HepG2 (cell line): ENCODE data around the gene MTHFD1L. TPM values are rescaled to one million over a fixed set of nuclear protein-coding genes. Genes with fewer than 3 reads are reported as not detected.

Experiments
- ARHGAP35 ChIP-seq: sonication (generic); formaldehyde crosslinking; IDR thresholded peaks from 2 replicates; pipeline ENCODE4 v1.9.0; 2022; ENCODE audit warnings: mild to moderate bottlenecking, inconsistent platforms, moderate library complexity, missing genetic modification reagents, borderline replicate concordance
- CEBPG ChIP-seq: IDR thresholded peaks from 2 replicates; pipeline ENCODE4 v1.6.1; 2016
- CENPX ChIP-seq: sonication (generic); formaldehyde crosslinking; IDR thresholded peaks from 2 replicates; pipeline ENCODE4 v1.9.0; 2021; ENCODE audit warnings: mild to moderate bottlenecking, missing genetic modification reagents, moderate library complexity
- FOSL2 ChIP-seq: sonication (generic); formaldehyde crosslinking; IDR thresholded peaks from 2 replicates; pipeline ENCODE4 v1.4.0; 2020; ENCODE audit warnings: missing genetic modification reagents
- FOXO1 ChIP-seq: sonication (generic); formaldehyde crosslinking; IDR thresholded peaks from 2 replicates; pipeline ENCODE4 v1.4.0; 2020; ENCODE audit warnings: missing genetic modification reagents
- HNRNPUL1 ChIP-seq: fragments of 200-400 bp; formaldehyde crosslinking; IDR thresholded peaks from 2 replicates; pipeline ENCODE4 v1.6.1; 2017; ENCODE audit warnings: low read depth, mild to moderate bottlenecking, low read length, moderate library complexity
- NBN ChIP-seq: fragments of 450-650 bp; conservative IDR thresholded peaks from 2 replicates; pipeline ENCODE4 v1.6.1; 2017
- SCMH1 ChIP-seq: sonication (generic); formaldehyde crosslinking; IDR thresholded peaks from 2 replicates; pipeline ENCODE4 v1.9.0; 2021; ENCODE audit warnings: missing genetic modification reagents, mild to moderate bottlenecking, borderline replicate concordance
- SMARCC2 ChIP-seq: fragments of 450-650 bp; IDR thresholded peaks from 2 replicates; pipeline ENCODE4 v1.6.1; 2017; ENCODE audit warnings: antibody characterized with exemption, mild to moderate bottlenecking
- SP1 ChIP-seq, 2 experiments: fragments of 450-650 bp in 1 of 2; sonication (generic) in 1 of 2; formaldehyde crosslinking in 1 of 2; IDR thresholded peaks; 2 replicates each; pipeline versions ENCODE4 v1.4.0 to v1.6.1; 2016 to 2020; ENCODE audit warnings: missing genetic modification reagents in 1 of 2
- STAT5B ChIP-seq: sonication (generic); formaldehyde crosslinking; IDR thresholded peaks from 2 replicates; pipeline ENCODE4 v1.4.0; 2020; ENCODE audit warnings: missing genetic modification reagents
- TCF7 ChIP-seq: sonication (generic); IDR thresholded peaks from 2 replicates; pipeline ENCODE4 v1.6.1; 2016; ENCODE audit warnings: antibody characterized with exemption, low read depth
- U2AF2 ChIP-seq: fragments of 200-400 bp; formaldehyde crosslinking; IDR thresholded peaks from 2 replicates; pipeline ENCODE4 v1.6.1; 2017; ENCODE audit warnings: low read depth, mild to moderate bottlenecking, low read length
- ZNF451 ChIP-seq: sonication (generic); formaldehyde crosslinking; IDR thresholded peaks from 2 replicates; pipeline ENCODE4 v1.5.0; 2020; ENCODE audit warnings: mild to moderate bottlenecking, missing genetic modification reagents
- ZNF749 ChIP-seq: sonication (generic); formaldehyde crosslinking; IDR thresholded peaks from 2 replicates; pipeline ENCODE4 v1.8.0; 2022; ENCODE audit warnings: mild to moderate bottlenecking, missing genetic modification reagents, moderate library complexity, borderline replicate concordance
- polyA plus RNA-seq, 8 experiments: library from polyadenylated mRNA; depleted of rRNA in 3 of 8; stranded (reverse) in 7 of 8; unstranded in 1 of 8; fragments of >200 nt; fragmentation: Illumina TruSeq in 4 of 8; extraction: Trizol in 4 of 8; gene quantifications; 2 replicates each; pipeline versions ENCODE4 v1.2.1 to v1.2.3, GENCODE V29; 2011 to 2016; ENCODE audit warnings: low read depth in 4 of 8, missing spikeins in 1 of 8, mixed read lengths in 1 of 8; ENCODE audit not compliant: insufficient read depth in 1 of 8
- total RNA-seq, 5 experiments: library from RNA; depleted of rRNA; stranded (reverse); fragments of >200 nt; fragmentation: Illumina TruSeq; extraction: Trizol; gene quantifications; 2 replicates each; pipeline ENCODE4 v1.2.3, GENCODE V29; 2016; ENCODE audit warnings: low read depth in 1 of 5
- TF ChIP-seq, protein P1 (sequence below): sonication (generic); formaldehyde crosslinking; IDR thresholded peaks from 2 replicates; pipeline ENCODE4 v1.9.0; 2022; ENCODE audit warnings: missing genetic modification reagents, mild to moderate bottlenecking, borderline replicate concordance
- TF ChIP-seq, protein P2 (sequence below): sonication (generic); formaldehyde crosslinking; IDR thresholded peaks from 2 replicates; pipeline ENCODE4 v1.4.0; 2020; ENCODE audit warnings: missing genetic modification reagents, borderline replicate concordance
- TF ChIP-seq, protein P3 (sequence below): sonication (generic); formaldehyde crosslinking; IDR thresholded peaks from 2 replicates; pipeline ENCODE4 v1.5.0; 2020; ENCODE audit warnings: missing genetic modification reagents, mild to moderate bottlenecking, borderline replicate concordance
- TF ChIP-seq, protein P4 (sequence below): sonication (generic); formaldehyde crosslinking; IDR thresholded peaks from 2 replicates; pipeline ENCODE4 v1.4.0; 2020; ENCODE audit warnings: mild to moderate bottlenecking, missing genetic modification reagents

The MTHFD1L gene
- total and polyA plus RNA-seq, 2 of the 13 experiments (the other 11 are each of a cell fraction or from before 2014, with no cell fraction given), result 24.0 to 39.6 TPM

DNA sequence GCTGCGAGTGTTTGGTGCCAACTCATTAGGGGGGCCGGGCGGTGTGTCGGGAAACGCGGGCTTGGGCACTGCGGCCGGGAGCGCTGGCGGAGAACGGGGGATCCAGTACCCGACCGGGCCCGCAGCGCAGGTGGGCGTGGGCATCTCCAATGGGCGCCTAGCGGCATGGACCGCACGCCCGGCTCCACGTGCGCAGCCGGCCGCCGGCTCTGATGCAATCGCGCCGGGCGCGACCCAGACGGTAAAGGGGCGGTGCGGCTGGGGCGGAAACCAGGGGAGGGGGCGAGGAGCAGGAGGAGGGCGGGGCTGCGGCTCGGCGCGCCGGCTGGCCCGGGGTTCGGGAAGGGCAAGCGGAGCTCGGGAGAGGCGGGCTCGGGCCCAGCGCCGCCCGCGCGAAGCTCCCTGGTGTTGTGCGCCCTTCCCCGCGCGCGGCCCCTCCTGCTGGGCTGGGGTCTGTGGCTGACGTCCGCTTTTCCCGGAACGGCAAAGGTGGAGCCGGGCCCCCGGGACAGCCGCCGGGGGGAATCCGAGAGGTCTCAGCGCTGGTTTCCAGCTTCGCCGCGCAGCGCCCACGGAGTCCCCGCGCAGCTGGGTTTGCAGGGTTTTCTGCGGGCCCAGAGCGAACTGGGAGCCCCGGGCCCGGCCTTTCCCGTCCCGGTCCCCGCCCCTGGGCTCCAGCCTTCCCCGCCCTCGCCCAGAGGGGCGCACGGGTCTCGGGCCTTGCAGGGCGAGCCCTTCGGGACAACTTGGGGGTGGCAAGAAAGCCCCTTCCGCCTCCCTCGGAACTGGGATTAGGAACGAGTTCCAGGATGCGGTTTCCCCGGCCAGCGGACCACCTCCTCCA, 867 bp downstream of the MTHFD1L start (continued):
- TF ChIP-seq, protein P1, sequence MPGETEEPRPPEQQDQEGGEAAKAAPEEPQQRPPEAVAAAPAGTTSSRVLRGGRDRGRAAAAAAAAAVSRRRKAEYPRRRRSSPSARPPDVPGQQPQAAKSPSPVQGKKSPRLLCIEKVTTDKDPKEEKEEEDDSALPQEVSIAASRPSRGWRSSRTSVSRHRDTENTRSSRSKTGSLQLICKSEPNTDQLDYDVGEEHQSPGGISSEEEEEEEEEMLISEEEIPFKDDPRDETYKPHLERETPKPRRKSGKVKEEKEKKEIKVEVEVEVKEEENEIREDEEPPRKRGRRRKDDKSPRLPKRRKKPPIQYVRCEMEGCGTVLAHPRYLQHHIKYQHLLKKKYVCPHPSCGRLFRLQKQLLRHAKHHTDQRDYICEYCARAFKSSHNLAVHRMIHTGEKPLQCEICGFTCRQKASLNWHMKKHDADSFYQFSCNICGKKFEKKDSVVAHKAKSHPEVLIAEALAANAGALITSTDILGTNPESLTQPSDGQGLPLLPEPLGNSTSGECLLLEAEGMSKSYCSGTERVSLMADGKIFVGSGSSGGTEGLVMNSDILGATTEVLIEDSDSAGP (CRISPR knock-in tag), result peak; percentile 89
- TF ChIP-seq HNRNPUL1 (peak; percentile 29; the same call in 1 of the 2 replicates), STAT5B (no peak), FOSL2 (peak; percentile 69), FOXO1 (CRISPR knock-in tag) (peak; percentile 49; the same call in 1 of the 2 replicates), SMARCC2 (no peak), SCMH1 (CRISPR knock-in tag) (no peak), CENPX (CRISPR knock-in tag) (no peak), ARHGAP35 (CRISPR knock-in tag) (no peak), CEBPG (CRISPR knock-in tag) (peak; percentile 99), SP1 (IDR thresholded peaks at IDR 0.05) (no peak), SP1 (CRISPR knock-in tag; IDR thresholded peaks at IDR 0.05) (peak; percentile 87), ZNF749 (CRISPR knock-in tag) (peak; percentile 97), TCF7 (peak; percentile 27; the same call in 1 of the 2 replicates), U2AF2 (no peak), NBN (no peak), ZNF451 (CRISPR knock-in tag) (peak; percentile 31; the same call in 1 of the 2 replicates)
- TF ChIP-seq, protein P2, sequence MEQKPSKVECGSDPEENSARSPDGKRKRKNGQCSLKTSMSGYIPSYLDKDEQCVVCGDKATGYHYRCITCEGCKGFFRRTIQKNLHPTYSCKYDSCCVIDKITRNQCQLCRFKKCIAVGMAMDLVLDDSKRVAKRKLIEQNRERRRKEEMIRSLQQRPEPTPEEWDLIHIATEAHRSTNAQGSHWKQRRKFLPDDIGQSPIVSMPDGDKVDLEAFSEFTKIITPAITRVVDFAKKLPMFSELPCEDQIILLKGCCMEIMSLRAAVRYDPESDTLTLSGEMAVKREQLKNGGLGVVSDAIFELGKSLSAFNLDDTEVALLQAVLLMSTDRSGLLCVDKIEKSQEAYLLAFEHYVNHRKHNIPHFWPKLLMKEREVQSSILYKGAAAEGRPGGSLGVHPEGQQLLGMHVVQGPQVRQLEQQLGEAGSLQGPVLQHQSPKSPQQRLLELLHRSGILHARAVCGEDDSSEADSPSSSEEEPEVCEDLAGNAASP, result peak; percentile 72; the same call in 1 of the 2 replicates
- TF ChIP-seq, protein P3, sequence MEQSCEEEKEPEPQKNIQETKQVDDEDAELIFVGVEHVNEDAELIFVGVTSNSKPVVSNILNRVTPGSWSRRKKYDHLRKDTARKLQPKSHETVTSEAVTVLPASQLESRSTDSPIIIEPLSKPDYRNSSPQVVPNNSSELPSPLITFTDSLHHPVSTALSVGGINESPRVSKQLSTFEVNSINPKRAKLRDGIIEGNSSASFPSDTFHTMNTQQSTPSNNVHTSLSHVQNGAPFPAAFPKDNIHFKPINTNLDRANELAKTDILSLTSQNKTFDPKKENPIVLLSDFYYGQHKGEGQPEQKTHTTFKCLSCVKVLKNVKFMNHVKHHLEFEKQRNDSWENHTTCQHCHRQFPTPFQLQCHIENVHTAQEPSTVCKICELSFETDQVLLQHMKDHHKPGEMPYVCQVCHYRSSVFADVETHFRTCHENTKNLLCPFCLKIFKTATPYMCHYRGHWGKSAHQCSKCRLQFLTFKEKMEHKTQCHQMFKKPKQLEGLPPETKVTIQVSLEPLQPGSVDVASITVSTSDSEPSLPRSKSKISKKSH, result peak; percentile 51; the same call in 1 of the 2 replicates
- TF ChIP-seq, protein P4, sequence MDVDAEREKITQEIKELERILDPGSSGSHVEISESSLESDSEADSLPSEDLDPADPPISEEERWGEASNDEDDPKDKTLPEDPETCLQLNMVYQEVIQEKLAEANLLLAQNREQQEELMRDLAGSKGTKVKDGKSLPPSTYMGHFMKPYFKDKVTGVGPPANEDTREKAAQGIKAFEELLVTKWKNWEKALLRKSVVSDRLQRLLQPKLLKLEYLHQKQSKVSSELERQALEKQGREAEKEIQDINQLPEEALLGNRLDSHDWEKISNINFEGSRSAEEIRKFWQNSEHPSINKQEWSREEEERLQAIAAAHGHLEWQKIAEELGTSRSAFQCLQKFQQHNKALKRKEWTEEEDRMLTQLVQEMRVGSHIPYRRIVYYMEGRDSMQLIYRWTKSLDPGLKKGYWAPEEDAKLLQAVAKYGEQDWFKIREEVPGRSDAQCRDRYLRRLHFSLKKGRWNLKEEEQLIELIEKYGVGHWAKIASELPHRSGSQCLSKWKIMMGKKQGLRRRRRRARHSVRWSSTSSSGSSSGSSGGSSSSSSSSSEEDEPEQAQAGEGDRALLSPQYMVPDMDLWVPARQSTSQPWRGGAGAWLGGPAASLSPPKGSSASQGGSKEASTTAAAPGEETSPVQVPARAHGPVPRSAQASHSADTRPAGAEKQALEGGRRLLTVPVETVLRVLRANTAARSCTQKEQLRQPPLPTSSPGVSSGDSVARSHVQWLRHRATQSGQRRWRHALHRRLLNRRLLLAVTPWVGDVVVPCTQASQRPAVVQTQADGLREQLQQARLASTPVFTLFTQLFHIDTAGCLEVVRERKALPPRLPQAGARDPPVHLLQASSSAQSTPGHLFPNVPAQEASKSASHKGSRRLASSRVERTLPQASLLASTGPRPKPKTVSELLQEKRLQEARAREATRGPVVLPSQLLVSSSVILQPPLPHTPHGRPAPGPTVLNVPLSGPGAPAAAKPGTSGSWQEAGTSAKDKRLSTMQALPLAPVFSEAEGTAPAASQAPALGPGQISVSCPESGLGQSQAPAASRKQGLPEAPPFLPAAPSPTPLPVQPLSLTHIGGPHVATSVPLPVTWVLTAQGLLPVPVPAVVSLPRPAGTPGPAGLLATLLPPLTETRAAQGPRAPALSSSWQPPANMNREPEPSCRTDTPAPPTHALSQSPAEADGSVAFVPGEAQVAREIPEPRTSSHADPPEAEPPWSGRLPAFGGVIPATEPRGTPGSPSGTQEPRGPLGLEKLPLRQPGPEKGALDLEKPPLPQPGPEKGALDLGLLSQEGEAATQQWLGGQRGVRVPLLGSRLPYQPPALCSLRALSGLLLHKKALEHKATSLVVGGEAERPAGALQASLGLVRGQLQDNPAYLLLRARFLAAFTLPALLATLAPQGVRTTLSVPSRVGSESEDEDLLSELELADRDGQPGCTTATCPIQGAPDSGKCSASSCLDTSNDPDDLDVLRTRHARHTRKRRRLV (CRISPR knock-in tag), result peak; percentile 61
